Liver (tissue), 9 donors: ENCODE results near the gene NAMPT. TPM values are rescaled to one million over a fixed set of nuclear protein-coding genes. Genes with fewer than 3 reads are reported as not detected.

ENCODE experiments used
- DNase-seq: peaks from one replicate; pipeline ENCODE4 v3.0.0-alpha.2; 2017; ENCODE audit warnings: low spot score
- H3K27ac ChIP-seq, 2 donors: one replicate each; pipeline ENCODE4 v1.7.0; 2013; ENCODE audit warnings: inconsistent platforms in 2 of 2, low read length in 2 of 2, control low read depth in 1 of 2, low read depth in 1 of 2, mild to moderate bottlenecking in 1 of 2
- H3K27me3 ChIP-seq, 4 donors: one replicate each; pipeline versions ENCODE4 v1.6.1 to v1.7.0; 2013; ENCODE audit warnings: low read length in 3 of 4, inconsistent platforms in 1 of 4, mild to moderate bottlenecking in 1 of 4, moderate library complexity in 1 of 4; ENCODE audit not compliant: control insufficient read depth in 4 of 4, insufficient read depth in 4 of 4
- H3K36me3 ChIP-seq, 4 donors: one replicate each; pipeline versions ENCODE4 v1.6.1 to v1.7.0; 2013; ENCODE audit warnings: low read length in 3 of 4, mild to moderate bottlenecking in 3 of 4, low read depth in 1 of 4, moderate library complexity in 1 of 4; ENCODE audit not compliant: control insufficient read depth in 4 of 4, insufficient read depth in 3 of 4
- H3K4me1 ChIP-seq, 4 donors: one replicate each; pipeline versions ENCODE4 v1.6.1 to v1.7.0; 2013; ENCODE audit warnings: low read length in 3 of 4, mild to moderate bottlenecking in 3 of 4, moderate library complexity in 1 of 4; ENCODE audit not compliant: control insufficient read depth in 4 of 4, insufficient read depth in 4 of 4
- H3K4me3 ChIP-seq, 3 donors: one replicate each; pipeline versions ENCODE4 v1.6.1 to v1.7.0; 2013; ENCODE audit warnings: low read length in 3 of 3, control low read depth in 1 of 3, low read depth in 1 of 3, mild to moderate bottlenecking in 1 of 3
- H3K9ac ChIP-seq, 2 donors: one replicate each; pipeline ENCODE4 v1.7.0; 2013; ENCODE audit warnings: low read length in 2 of 2, mild to moderate bottlenecking in 2 of 2, moderate library complexity in 2 of 2, control low read depth in 1 of 2, low read depth in 1 of 2
- H3K9me3 ChIP-seq, 4 donors: one replicate each; pipeline versions ENCODE4 v1.6.1 to v1.7.0; 2013; ENCODE audit warnings: low read length in 3 of 4; ENCODE audit not compliant: control insufficient read depth in 4 of 4
- EGR1 ChIP-seq, 2 donors: IDR thresholded peaks; 2 replicates each; pipeline ENCODE4 v1.6.1; 2016 to 2018; ENCODE audit warnings: antibody characterized with exemption in 2 of 2, low read depth in 2 of 2
- FOXA1 ChIP-seq: IDR thresholded peaks from 2 replicates; pipeline ENCODE4 v1.6.1; 2016; ENCODE audit warnings: antibody characterized with exemption
- FOXA2 ChIP-seq: IDR thresholded peaks from 2 replicates; pipeline ENCODE4 v1.6.1; 2016; ENCODE audit warnings: antibody characterized with exemption
- HNF4A ChIP-seq, 2 donors: conservative IDR thresholded peaks; 2 replicates each; pipeline ENCODE4 v1.6.1; 2016; ENCODE audit warnings: antibody characterized with exemption in 2 of 2, mild to moderate bottlenecking in 2 of 2
- HNF4G ChIP-seq: IDR thresholded peaks from 2 replicates; pipeline ENCODE4 v1.6.1; 2016; ENCODE audit warnings: antibody characterized with exemption
- JUND ChIP-seq, 2 donors: IDR thresholded peaks; 2 replicates each; pipeline ENCODE4 v1.6.1; 2016; ENCODE audit warnings: antibody characterized with exemption in 2 of 2
- RAD21 ChIP-seq, 2 donors: IDR thresholded peaks; 2 replicates each; pipeline ENCODE4 v1.6.1; 2016; ENCODE audit warnings: antibody characterized with exemption in 2 of 2, mild to moderate bottlenecking in 2 of 2
- RXRA ChIP-seq, 2 donors: IDR thresholded peaks; 2 replicates each; pipeline ENCODE4 v1.6.1; 2017 to 2018; ENCODE audit warnings: antibody characterized with exemption in 2 of 2, mild to moderate bottlenecking in 1 of 2
- TAF1 ChIP-seq: conservative IDR thresholded peaks from 2 replicates; pipeline ENCODE4 v1.6.1; 2016; ENCODE audit warnings: antibody characterized with exemption, mild to moderate bottlenecking
- YY1 ChIP-seq: IDR thresholded peaks from 2 replicates; pipeline ENCODE4 v1.6.1; 2016; ENCODE audit warnings: antibody characterized with exemption, mild to moderate bottlenecking
- ZBTB33 ChIP-seq: IDR thresholded peaks from 2 replicates; pipeline ENCODE4 v1.6.1; 2016; ENCODE audit warnings: antibody characterized with exemption
- WGBS: extraction: QIAGEN DNeasy Blood & Tissue Kit; methylation state at CpG from one replicate; pipeline ENCODE4 v1.1.7; 2013; 5-methylcytosine and 5-hydroxymethylcytosine counted together
- polyA plus RNA-seq, 2 donors: library from polyadenylated mRNA; stranded (reverse) in 1 of 2; unstranded in 1 of 2; fragments of 200-250 nt in 1 of 2; fragments of >200 nt in 1 of 2; fragmentation: Nextera tagmentation in 1 of 2; extraction: Ambion mirVana in 1 of 2; gene quantifications; one replicate each; pipeline versions ENCODE4 v1.2.1 to v1.2.3, GENCODE V29; 2013 to 2015
- total RNA-seq, 2 donors: library from RNA; depleted of rRNA; stranded (reverse); fragments of >200 nt; gene quantifications; one replicate each; pipeline ENCODE4 v1.2.3, GENCODE V29; 2014
- TF ChIP-seq, protein P1 (sequence below): IDR thresholded peaks from 2 replicates; pipeline ENCODE4 v1.6.1; 2016; ENCODE audit warnings: antibody characterized with exemption
- TF ChIP-seq, protein P2 (sequence below): IDR thresholded peaks from 2 replicates; pipeline ENCODE4 v1.6.1; 2016; ENCODE audit warnings: antibody characterized with exemption
- TF ChIP-seq, protein P3 (sequence below): fragments of 150-350 bp; IDR thresholded peaks from 2 replicates; pipeline ENCODE4 v1.5.1; 2017; ENCODE audit warnings: improper control_type of control experiment, low read depth, low read length; ENCODE audit not compliant: missing input control
- donor health status: healthy.
- donor health status: healthy.
- donor health status: healthy.
- donor health status: healthy.
- donor health status: healthy.

Gene NAMPT
- total and polyA plus RNA-seq, 4 donors: 20.8 to 444 (median 160) TPM

GRCh38 chr7:106329971-106330733 lies 45.4 kb upstream of the NAMPT start:
- H3K36me3 ChIP-seq: no peaks in the 10 kb centered on the region
- no peak for DNase-seq
- H3K9me3 ChIP-seq: peaks cover 0 to under 1% (median 0%) of the 10 kb centered on the region in 4 donors
- H3K27ac ChIP-seq: peak overlapping the region; percentile 8 to 29
- no peak overlapping the region for H3K9ac ChIP-seq
- peaks cover 1 to 35% (median 14%) of the 10 kb centered on the region in 4 donors for H3K4me1 ChIP-seq
- TF ChIP-seq HNF4A (conservative IDR thresholded peaks at IDR 0.05) (peak in 1 of 2 donors; percentile 24), JUND (IDR thresholded peaks at IDR 0.05) (peak in 1 of 2 donors; percentile 68), RXRA (IDR thresholded peaks at IDR 0.05) (peak in 1 of 2 donors; percentile 14)
- TF ChIP-seq, protein P1, sequence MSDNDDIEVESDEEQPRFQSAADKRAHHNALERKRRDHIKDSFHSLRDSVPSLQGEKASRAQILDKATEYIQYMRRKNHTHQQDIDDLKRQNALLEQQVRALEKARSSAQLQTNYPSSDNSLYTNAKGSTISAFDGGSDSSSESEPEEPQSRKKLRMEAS: no peak
- TF ChIP-seq, protein P2, sequence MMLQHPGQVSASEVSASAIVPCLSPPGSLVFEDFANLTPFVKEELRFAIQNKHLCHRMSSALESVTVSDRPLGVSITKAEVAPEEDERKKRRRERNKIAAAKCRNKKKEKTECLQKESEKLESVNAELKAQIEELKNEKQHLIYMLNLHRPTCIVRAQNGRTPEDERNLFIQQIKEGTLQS: no peak
- H3K27me3 ChIP-seq: no peaks in the 10 kb centered on the region
- H3K4me3 ChIP-seq: no peak overlapping the region

GRCh38 chr7:106329408-106329807 lies 44.6 kb upstream of the NAMPT start:
- Histone ChIP-seq H3K4me1 (peaks cover 1 to 35% (median 14%) of the 10 kb centered on the region in 4 donors), H3K27ac (peak overlapping the region; percentile 8 to 28), H3K9ac (no peak overlapping the region), H3K4me3 (no peak overlapping the region), H3K36me3 (no peaks in the 10 kb centered on the region), H3K9me3 (no peaks in the 10 kb centered on the region), H3K27me3 (no peaks in the 10 kb centered on the region)
- WGBS: 37% methylated on average over 1 of the region's 1 CpG
- no peak for DNase-seq
- no peak for TF ChIP-seq RXRA (IDR thresholded peaks at IDR 0.05)
- TF ChIP-seq, protein P3, sequence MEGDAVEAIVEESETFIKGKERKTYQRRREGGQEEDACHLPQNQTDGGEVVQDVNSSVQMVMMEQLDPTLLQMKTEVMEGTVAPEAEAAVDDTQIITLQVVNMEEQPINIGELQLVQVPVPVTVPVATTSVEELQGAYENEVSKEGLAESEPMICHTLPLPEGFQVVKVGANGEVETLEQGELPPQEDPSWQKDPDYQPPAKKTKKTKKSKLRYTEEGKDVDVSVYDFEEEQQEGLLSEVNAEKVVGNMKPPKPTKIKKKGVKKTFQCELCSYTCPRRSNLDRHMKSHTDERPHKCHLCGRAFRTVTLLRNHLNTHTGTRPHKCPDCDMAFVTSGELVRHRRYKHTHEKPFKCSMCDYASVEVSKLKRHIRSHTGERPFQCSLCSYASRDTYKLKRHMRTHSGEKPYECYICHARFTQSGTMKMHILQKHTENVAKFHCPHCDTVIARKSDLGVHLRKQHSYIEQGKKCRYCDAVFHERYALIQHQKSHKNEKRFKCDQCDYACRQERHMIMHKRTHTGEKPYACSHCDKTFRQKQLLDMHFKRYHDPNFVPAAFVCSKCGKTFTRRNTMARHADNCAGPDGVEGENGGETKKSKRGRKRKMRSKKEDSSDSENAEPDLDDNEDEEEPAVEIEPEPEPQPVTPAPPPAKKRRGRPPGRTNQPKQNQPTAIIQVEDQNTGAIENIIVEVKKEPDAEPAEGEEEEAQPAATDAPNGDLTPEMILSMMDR: no peak
- TF ChIP-seq, protein P1: no peak
- TF ChIP-seq TAF1: no peak
- TF ChIP-seq YY1: no peak
- no peak for TF ChIP-seq FOXA2
- no peak for TF ChIP-seq FOXA1
- TF ChIP-seq EGR1 (IDR thresholded peaks at IDR 0.05; ENCODE audit: low read depth in 2 of 2): no peak
- no peak for TF ChIP-seq RAD21 (IDR thresholded peaks at IDR 0.05)
- TF ChIP-seq HNF4G: no peak
- no peak for TF ChIP-seq ZBTB33
